HG03342 (cell line): Measurements from ENCODE around the gene FGFBP3.

Experiments used
- ATAC-seq: cut with Tn5 transposase; IDR thresholded peaks from one replicate; pipeline ENCODE4 v1.9.1; 2021; ENCODE audit warnings: mild to moderate bottlenecking, moderate library complexity; ENCODE audit not compliant: unreplicated experiment

FGFBP3 gene

DNA sequence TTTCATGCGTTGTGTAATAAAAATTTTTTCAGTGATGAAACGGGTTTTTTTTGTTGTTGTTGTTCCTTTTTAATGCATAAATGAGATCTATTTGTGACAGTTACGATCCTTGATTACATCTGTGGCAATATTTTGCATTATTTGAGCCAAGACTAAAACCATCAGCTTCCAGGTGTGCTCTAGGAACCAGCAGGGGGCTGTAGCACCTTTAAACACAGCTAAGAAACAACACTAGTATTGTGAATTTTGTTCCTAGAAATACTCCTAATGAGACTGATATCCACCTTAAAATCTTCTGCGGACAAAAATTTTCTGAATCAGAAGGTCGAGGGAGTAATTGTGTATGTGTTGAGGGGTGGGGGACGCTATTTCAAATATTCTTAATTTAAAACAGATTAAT is 52.6 kb downstream of the FGFBP3 start:
- ATAC-seq, result no peak
